GM21576 (cell line): ENCODE results near the gene GOLGB1.
"Not testable (repeated sequence)": the region's sequence is repeated elsewhere in the genome, so short reads cannot be mapped to it uniquely, and the experiment has no call there.

Source experiments
- ATAC-seq: cut with Tn5 transposase; IDR thresholded peaks from one replicate; pipeline ENCODE4 v1.9.1; 2021; ENCODE audit warnings: mild to moderate bottlenecking, moderate library complexity; ENCODE audit not compliant: unreplicated experiment

GOLGB1 gene

GRCh38 chr3:121743106-121743505 is 6.4 kb downstream of the GOLGB1 start:
- not testable (repeated sequence) for ATAC-seq

GRCh38 chr3:121740896-121741295 is 8.6 kb downstream of the GOLGB1 start:
- no peak for ATAC-seq

- no peak for ATAC-seq
These were observed 9.6 kb downstream of the GOLGB1 start for GRCh38 chr3:121739902-121740301.

- no peak for ATAC-seq
These were observed 11.9 kb downstream of the GOLGB1 start for GRCh38 chr3:121737644-121738043.

- ATAC-seq = no peak
These were observed 13.4 kb downstream of the GOLGB1 start for GRCh38 chr3:121736112-121736511.

- peak; percentile 86 for ATAC-seq
These were observed 14.4 kb downstream of the GOLGB1 start for GRCh38 chr3:121735047-121735696.

GRCh38 chr3:121730940-121731687 is 18.4 kb downstream of the GOLGB1 start:
- no peak for ATAC-seq

GRCh38 chr3:121724130-121724529 is 25.4 kb downstream of the GOLGB1 start:
- ATAC-seq = peak; percentile 93

- no peak for ATAC-seq
These were observed 26.1 kb downstream of the GOLGB1 start for GRCh38 chr3:121723485-121723884.

GRCh38 chr3:121722411-121722810 is 27.1 kb downstream of the GOLGB1 start:
- no peak for ATAC-seq

- no peak for ATAC-seq
These were observed 29.4 kb downstream of the GOLGB1 start for GRCh38 chr3:121720163-121720562.

GRCh38 chr3:121719423-121719822 is 30.1 kb downstream of the GOLGB1 start:
- no peak for ATAC-seq

GRCh38 chr3:121718205-121718846 is 31.2 kb downstream of the GOLGB1 start:
- no peak for ATAC-seq

- no peak for ATAC-seq
These were observed 39.2 kb downstream of the GOLGB1 start for GRCh38 chr3:121710347-121710746.

GRCh38 chr3:121707531-121708273 is 41.8 kb downstream of the GOLGB1 start:
- no peak for ATAC-seq

- ATAC-seq = no peak
These were observed 44.0 kb downstream of the GOLGB1 start for GRCh38 chr3:121705541-121705940.

- no peak for ATAC-seq
These were observed 45.6 kb downstream of the GOLGB1 start for GRCh38 chr3:121703973-121704372.

GRCh38 chr3:121698901-121699300 is 50.6 kb downstream of the GOLGB1 start:
- ATAC-seq = no peak

GRCh38 chr3:121698476-121698875 is 51.1 kb downstream of the GOLGB1 start:
- no peak for ATAC-seq

- no peak for ATAC-seq
These were observed 53.4 kb downstream of the GOLGB1 start for GRCh38 chr3:121696186-121696585.

- no peak for ATAC-seq
These were observed 57.4 kb downstream of the GOLGB1 start for GRCh38 chr3:121692010-121692699.
